NCI-H82 (cell line): ENCODE measurements around the gene TNS4.
A peak's percentile ranks its signal among the peaks of the same experiment; 100 is the strongest.

Source experiments
- DNase-seq: peaks from one replicate; lab custom pipeline; 2025; lab: John Stamatoyannopoulos, UW

TNS4 gene

DNA sequence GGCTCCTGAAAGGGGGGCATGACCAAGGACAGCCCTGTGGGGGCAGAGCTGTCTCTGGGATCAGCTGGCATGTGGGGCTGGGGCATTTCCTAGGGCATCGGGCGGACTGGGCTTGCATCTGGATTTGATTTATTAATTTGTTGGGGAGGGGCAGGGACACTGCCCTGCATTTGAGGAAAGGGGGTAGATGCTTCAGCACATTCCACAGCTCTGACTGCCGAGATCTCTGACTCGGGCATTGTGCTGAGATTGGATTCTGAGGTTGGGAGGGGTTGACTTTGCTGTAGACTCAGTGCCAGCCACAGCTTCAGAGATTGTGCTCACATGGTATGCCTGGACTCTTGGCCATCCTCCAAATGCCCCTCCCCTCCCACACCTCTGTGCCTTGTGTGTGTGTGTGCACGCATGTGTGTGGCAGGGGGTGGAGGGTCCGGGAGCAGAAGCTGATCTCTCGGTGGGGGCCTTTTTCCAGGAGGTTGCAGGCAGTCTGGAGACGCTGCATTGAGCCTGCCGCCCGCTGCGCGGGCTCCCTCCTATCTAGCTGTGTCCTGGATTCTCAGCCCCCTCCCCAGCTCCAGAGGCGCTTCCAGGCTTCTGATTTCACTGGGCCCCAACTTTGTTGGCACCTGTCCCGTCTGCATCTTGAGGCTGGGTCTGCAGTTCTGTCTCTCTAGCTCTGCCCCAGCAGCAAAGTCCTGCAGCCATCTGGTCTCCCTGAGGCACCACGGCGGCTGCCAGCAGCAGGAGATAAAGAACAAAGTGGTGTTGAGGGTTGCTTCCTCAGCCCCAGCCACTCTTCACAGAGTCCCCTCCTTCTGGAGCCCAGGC lies 43.2 kb downstream of the TNS4 start:
- DNase-seq, result peak; percentile 55

DNA sequence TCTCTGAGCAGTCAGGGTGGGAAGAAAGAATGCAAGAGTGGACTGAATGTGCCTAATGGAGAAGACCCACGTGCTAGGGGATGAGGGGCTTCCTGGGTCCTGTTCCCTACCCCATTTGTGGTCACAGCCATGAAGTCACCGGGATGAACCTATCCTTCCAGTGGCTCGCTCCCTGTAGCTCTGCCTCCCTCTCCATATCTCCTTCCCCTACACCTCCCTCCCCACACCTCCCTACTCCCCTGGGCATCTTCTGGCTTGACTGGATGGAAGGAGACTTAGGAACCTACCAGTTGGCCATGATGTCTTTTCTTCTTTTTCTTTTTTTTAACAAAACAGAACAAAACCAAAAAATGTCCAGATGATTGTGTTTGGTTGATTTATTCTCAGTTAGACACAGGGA lies 44.1 kb downstream of the TNS4 start:
- no peak for DNase-seq

DNA sequence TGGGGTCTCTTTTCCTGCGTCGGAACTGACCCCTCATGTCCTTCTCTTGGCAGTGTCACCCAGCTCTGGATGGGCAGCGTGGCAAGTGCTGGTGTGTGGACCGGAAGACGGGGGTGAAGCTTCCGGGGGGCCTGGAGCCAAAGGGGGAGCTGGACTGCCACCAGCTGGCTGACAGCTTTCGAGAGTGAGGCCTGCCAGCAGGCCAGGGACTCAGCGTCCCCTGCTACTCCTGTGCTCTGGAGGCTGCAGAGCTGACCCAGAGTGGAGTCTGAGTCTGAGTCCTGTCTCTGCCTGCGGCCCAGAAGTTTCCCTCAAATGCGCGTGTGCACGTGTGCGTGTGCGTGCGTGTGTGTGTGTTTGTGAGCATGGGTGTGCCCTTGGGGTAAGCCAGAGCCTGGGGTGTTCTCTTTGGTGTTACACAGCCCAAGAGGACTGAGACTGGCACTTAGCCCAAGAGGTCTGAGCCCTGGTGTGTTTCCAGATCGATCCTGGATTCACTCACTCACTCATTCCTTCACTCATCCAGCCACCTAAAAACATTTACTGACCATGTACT lies 44.9 kb downstream of the TNS4 start:
- no peak for DNase-seq

DNA sequence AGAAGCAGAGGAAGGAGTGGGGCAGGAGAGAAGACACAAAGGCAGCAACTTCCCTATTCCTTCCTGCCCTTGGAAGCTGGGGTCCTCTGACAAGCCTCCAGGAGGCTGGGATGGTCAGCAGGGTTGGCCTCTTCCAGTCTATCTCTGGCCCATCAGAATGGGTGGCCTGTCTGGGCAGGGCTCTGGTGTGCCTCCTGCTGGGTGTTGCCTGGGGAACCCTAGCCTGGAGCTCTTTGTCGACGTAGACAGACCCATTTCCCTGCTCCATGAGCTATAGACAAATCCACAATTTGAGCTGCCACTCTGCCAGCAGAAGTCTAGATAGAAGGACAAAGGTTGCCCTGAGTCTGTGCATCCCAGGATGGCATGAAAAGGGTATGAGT lies 46.8 kb downstream of the TNS4 start:
- DNase-seq, result no peak

DNA sequence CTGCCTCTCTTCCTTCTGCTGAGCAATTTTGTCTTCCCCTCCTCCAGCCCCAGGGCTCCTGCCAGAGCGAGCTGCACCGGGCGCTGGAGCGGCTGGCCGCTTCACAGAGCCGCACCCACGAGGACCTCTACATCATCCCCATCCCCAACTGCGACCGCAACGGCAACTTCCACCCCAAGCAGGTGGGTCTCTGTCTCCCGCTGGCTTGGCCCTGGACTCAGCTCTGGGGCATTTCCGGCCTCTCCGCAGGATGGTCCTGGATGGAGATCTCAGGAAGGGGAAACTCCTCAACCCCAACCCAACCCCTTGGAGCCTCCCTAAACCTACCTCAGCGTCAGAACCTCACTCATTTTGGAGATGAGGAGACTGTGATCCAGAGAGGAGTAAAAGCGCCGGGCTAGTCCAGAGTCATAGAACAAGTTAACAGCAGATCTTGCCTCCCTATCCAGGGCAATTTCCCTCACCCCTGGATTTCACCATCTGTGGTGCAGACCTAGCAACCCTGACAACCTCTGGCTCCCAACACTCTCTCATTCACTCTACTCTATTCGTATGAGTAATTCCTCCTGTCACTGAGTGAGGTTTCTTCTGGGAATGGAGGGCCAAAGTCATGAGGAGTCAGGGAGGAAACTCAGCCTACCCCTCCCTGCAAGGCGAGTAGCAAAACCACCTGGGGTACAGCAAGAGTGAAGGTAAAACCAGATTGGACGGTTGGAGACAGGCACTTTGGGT lies 47.4 kb downstream of the TNS4 start:
- no peak for DNase-seq

DNA sequence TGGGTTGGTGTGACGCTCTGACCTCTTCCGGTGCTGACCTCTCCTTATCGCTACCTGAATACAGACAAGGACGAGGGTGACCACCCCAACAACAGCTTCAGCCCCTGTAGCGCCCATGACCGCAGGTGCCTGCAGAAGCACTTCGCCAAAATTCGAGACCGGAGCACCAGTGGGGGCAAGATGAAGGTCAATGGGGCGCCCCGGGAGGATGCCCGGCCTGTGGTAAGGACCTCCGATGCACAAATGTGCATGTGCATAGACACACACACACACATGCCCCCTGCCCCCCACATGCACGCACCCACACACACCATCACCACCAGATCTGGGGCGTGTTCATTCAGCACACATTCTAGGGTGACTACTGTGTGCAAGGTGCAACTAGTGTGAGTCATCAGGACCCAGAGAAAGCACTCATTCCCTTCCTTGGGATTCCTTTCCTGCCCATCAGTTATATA lies 48.5 kb downstream of the TNS4 start:
- DNase-seq, result no peak

DNA sequence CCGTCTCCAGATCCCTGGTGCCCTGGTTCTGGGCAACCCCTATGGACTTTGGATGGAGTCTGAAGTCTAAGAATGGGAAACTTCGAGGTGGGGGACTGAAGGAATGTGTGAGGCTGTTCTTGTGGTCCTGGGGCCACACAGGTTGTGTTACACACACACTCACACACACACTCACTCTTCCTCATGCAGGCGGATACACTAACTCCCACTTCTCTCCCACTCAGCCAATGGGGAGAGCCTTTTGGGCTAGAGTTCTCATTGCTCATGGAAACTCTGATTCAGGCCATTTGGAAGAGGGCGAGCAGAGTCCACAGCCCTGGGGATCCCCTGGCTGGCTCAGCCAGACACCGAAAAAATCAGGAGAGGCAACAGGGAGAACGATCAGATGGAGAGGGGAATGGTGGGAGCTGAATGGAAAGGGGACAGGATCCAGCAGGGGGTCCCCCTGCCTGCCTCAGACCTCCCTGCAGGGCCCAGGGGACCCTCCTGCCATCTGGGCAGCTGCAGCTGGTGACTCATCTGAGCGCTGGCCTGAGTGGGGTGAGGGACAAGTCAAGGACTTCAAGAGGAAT lies 49.1 kb downstream of the TNS4 start:
- no peak for DNase-seq

DNA sequence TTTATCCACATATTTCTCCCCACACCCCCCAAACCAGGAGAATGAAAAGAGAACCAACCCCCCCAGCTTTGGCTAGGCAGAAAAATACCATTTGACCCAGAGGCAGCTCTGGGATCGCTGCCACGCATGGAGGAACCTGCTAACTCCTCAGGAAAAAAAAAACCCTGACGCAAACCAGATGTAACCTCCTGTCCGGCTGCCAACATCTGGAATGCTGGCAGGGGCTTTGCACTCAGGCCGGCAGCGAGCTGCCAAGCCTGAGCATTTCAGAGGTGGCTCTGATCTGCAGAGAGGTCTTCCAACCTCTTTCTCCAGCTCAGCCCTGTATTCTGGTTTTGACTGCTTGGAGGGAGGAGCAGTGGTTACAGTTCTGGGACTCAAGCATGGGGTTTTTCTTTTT lies 50.0 kb downstream of the TNS4 start:
- DNase-seq, result no peak

DNA sequence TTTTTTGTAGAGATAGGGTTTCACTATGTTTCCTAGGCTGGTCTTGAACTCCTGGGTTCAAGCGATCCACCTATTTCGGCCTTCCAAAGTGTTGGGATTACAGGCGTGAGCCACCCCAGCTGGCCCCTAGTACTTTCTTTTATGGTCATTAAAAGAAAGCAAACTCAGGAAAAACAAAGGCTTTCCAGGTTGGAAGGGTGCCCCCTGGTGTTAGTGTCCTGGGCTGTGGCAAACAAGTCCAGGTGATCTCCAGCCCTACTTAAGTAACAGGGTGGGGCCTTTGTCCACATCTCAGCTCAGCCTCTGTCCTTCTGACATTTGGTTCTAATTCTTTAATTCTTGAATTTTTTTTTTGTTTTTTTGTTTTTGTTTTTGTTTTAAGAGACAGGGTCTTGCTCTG lies 51.2 kb downstream of the TNS4 start:
- DNase-seq, result peak; percentile 29

DNA sequence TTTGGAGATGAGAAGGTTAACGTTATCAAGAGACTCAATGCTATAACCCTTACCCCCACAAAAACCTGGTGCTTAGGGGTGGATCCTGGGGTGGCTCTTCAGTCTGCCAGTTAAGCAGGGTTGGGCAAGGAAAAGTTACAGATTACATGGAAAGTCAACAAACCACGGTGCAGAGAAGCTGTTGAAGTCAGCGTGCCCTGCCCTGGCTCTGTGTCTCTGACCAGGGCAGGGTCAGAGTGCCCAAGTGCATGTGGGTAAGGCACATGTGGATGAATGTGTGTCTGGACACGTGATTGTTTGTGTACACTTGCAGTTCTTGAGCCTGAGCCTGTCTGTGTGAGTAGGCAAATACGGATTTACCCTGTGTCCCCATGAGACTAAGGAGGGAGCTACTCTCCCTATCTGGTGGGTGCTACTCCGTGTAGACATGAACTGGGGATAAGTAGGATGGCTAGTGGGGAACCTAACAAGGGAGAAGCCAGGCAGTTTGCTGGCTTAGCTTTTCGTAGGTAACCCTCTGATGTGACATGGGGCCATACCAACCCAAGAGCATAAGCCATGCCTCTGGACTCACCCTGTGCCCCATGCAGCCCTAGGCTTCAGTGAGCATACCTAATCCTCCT lies 52.7 kb downstream of the TNS4 start:
- DNase-seq, result peak; percentile 77

DNA sequence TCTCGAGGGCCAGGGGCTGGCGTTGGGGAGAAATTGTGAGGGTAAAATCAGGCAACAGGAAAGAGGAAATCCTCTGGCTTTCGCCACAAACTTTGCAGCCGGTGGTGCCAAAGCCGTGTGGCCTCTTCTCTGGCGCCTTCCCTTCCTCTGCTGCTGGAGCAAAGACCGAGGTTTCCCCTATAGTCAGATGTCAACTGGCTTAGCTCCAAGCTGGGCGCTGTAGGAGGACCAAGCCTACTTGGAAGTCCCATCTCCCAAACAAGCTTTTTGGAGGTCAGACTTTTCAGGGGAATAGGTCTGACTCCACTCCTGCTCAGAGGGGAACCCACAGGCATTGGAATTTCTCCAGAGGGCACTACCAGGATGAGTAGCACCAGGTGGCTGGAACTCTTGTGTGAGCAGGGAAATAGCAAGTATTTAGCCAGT lies 53.2 kb downstream of the TNS4 start:
- no peak for DNase-seq

DNA sequence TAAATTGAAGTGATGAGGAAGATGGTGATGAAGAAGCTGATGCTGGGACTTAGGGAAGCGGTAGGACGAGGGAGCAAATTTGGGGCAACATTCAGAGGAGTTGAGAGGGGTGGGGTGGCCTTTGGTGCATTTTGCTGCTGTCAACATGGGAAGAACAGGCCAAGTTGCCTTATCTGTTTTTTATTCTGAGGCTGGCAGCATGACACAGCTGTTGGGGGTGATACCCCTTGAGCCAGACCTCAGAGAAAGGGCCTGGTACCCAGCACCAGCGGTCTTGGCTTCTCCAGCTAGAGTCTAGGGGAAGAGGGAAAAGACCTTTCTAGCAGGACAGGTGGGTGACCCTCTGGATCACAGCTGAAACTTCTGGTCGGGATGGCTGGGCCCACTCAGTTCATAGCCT lies 53.6 kb downstream of the TNS4 start:
- no peak for DNase-seq

DNA sequence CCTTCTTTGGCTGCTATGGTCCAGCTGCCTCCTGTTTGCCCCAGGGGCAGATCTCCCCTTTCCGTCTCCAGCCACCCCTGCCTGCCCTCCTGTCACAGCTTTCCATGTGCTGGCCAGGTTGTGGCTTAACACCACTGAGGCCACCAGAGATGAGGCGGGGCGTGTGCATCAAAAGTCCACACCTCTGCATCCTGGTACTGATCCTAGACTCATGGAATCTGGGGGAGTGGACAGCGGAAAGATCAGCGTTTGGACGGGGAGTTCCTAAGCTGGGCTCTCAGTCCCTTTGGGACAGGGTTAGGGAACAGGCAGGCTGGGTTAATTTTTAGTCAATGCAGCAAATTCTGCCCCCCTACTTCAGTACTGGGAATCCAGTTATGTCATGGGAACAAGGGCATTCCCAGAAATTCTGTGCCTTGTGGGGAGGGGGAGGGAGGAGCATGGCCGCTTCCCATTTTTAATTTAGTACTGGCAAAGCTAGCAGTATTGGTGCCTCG lies 54.2 kb downstream of the TNS4 start:
- DNase-seq, result no peak

DNA sequence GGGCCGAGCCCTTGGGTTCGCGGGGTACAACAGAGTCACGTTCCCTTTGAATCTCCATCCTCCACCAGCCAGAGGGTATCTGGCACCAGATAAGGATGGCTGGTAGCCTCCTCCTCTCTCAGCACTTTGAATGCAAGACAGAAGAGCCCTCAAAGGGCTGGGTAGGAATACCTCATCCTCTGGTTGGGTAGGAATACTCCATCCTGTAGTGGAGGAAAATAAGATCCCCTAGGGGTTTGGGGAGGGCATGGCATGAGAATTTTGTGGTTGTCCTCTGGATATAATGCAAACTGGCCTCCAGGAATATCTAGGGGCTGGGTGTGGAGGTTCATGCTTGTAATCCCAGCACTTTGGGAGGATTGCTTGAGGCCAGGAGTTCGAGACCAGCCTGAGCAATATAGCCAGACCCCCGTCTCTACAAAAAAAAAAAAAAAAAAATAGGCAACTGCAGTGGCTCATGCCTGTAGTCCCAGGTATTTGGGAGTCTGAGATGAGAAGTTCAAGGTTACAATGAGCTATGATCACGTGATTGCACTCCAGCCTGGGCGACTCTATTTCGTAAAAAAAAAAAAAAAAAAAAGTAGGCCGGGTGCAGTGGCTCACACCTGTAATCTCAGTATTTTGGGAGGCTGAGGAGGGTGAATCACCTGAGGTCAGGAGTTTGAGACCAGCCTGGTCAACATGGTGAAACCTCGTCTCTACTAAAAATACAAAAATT lies 55.5 kb downstream of the TNS4 start:
- DNase-seq, result peak; percentile 20

DNA sequence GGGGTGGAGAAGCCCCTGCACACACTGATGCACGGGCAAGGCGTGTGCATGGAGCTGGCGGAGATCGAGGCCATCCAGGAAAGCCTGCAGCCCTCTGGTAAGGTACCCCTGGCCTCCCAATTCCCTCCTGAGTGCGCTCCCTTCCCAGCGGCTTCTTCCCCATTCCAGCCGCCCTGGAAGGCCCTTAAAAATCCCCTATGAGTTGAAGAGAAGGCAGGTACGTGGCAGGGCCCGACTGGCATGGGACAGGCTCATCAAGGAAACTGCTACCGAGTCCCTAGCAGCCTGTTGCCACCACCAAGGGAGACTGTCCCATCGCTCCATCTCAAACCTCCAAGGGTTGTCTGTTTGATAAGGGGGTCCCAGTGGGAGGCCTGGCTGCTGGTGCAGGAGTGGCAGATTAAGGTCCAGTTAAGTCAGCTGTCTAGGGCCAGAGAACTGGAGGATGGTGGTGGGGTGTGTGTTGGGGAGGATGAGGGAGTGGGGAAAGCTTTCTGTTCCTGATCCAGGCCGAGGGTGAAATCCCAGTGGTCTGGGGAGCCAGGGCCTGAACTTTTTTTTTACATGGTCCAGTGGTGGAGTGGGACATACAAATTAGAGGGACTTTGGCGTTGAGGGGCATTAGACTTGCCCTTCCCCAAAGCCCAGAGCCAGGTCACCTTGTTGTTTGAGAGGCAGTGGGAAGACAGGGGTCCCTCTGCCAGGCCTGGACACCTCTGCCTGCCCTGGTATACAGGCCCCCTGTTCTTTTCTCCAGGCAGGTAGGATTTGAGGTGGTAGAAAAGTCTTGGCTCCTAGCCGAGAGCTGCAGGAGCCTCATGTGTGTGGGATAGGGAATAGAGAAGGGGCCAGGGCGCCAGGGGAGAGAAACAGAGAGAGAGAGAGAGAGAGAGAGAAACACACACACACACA lies 57.2 kb downstream of the TNS4 start:
- no peak for DNase-seq

DNA sequence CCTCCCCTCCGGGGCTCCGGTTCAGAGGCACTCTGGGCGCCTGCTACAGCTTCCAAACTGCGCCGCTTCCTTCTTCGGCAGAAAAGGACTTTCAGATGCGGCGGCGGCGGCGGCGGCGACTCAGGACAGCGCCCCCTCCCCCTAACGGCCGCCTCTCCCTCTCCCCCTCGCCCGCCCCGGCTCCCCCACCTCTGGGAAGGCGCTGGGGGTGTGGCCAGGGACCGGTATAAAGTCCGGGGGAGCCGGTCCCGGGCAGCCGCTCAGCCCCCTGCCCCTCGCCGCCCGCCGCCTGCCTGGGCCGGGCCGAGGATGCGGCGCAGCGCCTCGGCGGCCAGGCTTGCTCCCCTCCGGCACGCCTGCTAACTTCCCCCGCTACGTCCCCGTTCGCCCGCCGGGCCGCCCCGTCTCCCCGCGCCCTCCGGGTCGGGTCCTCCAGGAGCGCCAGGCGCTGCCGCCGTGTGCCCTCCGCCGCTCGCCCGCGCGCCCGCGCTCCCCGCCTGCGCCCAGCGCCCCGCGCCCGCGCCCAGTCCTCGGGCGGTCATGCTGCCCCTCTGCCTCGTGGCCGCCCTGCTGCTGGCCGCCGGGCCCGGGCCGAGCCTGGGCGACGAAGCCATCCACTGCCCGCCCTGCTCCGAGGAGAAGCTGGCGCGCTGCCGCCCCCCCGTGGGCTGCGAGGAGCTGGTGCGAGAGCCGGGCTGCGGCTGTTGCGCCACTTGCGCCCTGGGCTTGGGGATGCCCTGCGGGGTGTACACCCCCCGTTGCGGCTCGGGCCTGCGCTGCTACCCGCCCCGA lies 58.0 kb downstream of the TNS4 start, which contains the start of gene IGFBP4:
Gene IGFBP4 (plus strand): TSS at position 255 of the 792 bp plus-strand sequence. CDS start 286 bp downstream, at position 541.
- peak; percentile 79 for DNase-seq

DNA sequence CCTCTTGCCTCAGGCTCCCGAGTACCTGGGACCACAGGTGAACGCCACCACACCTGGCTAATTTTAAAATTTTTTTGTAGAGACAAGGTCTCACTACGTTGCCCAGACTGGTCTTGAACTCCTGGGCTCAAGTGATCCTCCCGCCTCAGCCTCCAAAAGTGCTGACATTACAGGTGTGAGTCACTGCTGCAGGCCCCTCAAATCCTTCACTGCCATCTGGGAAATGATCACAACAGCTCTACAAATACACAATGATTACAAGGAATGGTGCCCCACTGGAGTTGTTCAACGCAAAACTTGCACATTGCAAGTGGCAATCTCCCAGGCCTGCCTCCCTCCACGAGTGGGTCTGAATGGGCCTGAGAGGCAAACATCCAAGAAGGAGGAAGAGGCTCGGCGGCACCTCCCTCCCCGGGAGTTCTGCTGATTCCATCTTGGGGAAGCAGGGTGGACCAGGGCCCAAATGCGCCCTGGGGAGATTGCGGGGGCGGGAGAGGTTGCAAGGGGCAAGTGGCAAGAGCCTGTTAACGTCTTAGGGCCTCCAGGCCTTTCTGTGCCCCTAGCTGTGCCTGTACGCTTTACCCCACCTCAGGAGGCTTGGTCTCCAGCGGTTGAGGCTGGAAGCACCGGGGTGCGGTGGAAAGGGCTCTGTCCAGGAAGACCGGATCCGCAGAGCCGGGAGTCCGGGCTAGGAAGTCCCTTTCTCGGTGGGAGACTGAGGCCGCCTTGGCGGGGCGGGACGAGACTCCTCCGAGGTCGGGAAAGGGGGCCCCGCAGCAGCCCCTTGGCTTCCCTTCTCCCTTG lies 58.8 kb downstream of the TNS4 start:
- peak; percentile 49 for DNase-seq

DNA sequence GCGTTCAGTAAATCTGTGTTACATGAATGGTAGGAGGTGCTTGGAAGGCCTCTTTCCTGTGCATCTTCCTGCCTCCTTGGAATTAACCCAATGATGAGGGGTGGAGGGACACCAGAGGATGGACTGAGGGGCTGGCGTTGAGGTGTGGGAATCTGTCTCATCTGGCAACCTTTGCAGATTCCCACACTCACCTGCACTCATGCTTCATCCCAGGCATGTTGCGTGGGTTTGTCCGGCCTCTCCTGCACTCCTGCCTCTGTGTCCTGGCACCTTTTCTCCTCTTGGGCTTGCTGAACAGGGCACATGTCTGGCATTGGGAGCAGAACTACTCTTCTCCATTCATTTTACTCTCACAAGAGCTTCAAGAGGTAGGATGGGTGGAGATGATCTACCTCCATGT lies 61.3 kb downstream of the TNS4 start:
- no peak for DNase-seq
